Measurements from ENCODE around the gene MAP3K2.

Gene MAP3K2

GRCh38 chr2:127407091-127407490, 19.3 kb upstream of the MAP3K2 start:
- DNase-seq (ENCODE audit: low read depth) = no peak

- DNase-seq (ENCODE audit: low read depth) = no peak
These were observed 18.7 kb upstream of the MAP3K2 start for GRCh38 chr2:127406454-127406853.

GRCh38 chr2:127405255-127405610, 17.5 kb upstream of the MAP3K2 start:
- DNase-seq (ENCODE audit: low read depth) = no peak

- DNase-seq (ENCODE audit: low read depth) = no peak
These were observed 16.9 kb upstream of the MAP3K2 start for GRCh38 chr2:127404466-127405254.

GRCh38 chr2:127403460-127403859, 15.7 kb upstream of the MAP3K2 start:
- DNase-seq (ENCODE audit: low read depth) = no peak

- no peak for DNase-seq (ENCODE audit: low read depth)
These were observed 14.3 kb upstream of the MAP3K2 start for GRCh38 chr2:127401757-127402695.

GRCh38 chr2:127400897-127401756, 13.4 kb upstream of the MAP3K2 start:
- no peak for DNase-seq (ENCODE audit: low read depth)

- no peak for DNase-seq (ENCODE audit: low read depth)
These were observed 12.7 kb upstream of the MAP3K2 start for GRCh38 chr2:127400533-127400896.

- DNase-seq (ENCODE audit: low read depth) = no peak
These were observed 10.4 kb upstream of the MAP3K2 start for GRCh38 chr2:127398239-127398590.

- no peak for DNase-seq (ENCODE audit: low read depth)
These were observed 9.9 kb upstream of the MAP3K2 start for GRCh38 chr2:127397568-127398238.

- no peak for DNase-seq (ENCODE audit: low read depth)
These were observed 6.7 kb upstream of the MAP3K2 start for GRCh38 chr2:127394492-127394891.

- no peak for DNase-seq (ENCODE audit: low read depth)
These were observed 5.2 kb upstream of the MAP3K2 start for GRCh38 chr2:127392828-127393578.

GRCh38 chr2:127392133-127392827, 4.5 kb upstream of the MAP3K2 start:
- DNase-seq (ENCODE audit: low read depth) = no peak

- DNase-seq (ENCODE audit: low read depth) = no peak
These were observed 2.1 kb upstream of the MAP3K2 start for GRCh38 chr2:127389778-127390435.

- DNase-seq (ENCODE audit: low read depth) = no peak
These were observed 819 bp upstream of the MAP3K2 start for GRCh38 chr2:127388423-127389164.

GRCh38 chr2:127386764-127387654, 766 bp downstream of the MAP3K2 start:
- DNase-seq (ENCODE audit: low read depth) = peak; percentile 62

GRCh38 chr2:127386246-127386645, 1.5 kb downstream of the MAP3K2 start:
- no peak for DNase-seq (ENCODE audit: low read depth)

GRCh38 chr2:127384529-127384928, 3.2 kb downstream of the MAP3K2 start:
- DNase-seq (ENCODE audit: low read depth) = no peak

All from stimulated activated CD8-positive, alpha-beta memory T cell treated with anti-CD3 and anti-CD28 coated beads, Interleukin-12 subunit alpha, Interleukin-12 subunit beta, amount 100 ng/mL, for 1 hour (primary cell).